Measurements from ENCODE around the gene CNTLN.
"Not testable (repeated sequence)": the region's sequence is repeated elsewhere in the genome, so short reads cannot be mapped to it uniquely, and the experiment has no call there.

CNTLN gene

DNA sequence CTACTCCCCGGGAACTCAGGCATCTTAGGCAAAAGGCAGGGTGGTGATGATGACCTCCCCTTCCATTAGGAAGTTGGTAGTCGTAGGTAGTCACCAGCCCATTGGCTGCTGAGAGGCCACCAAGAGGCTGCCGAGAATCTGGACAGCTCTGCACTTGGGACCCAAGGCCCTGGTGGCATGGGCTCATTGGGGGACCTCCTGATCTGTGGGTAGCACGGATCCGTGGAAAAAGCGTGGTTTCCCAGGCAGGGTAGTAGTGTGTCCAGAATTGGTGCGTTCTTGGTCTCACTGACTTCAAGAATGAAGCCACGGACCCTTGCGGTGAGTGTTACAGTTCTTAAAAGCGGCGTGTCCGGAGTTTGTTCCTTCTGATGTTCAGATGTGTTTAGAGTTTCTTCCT, 158.8 kb downstream of the CNTLN start:
- no peak for DNase-seq (ENCODE audit: low read depth)

DNA sequence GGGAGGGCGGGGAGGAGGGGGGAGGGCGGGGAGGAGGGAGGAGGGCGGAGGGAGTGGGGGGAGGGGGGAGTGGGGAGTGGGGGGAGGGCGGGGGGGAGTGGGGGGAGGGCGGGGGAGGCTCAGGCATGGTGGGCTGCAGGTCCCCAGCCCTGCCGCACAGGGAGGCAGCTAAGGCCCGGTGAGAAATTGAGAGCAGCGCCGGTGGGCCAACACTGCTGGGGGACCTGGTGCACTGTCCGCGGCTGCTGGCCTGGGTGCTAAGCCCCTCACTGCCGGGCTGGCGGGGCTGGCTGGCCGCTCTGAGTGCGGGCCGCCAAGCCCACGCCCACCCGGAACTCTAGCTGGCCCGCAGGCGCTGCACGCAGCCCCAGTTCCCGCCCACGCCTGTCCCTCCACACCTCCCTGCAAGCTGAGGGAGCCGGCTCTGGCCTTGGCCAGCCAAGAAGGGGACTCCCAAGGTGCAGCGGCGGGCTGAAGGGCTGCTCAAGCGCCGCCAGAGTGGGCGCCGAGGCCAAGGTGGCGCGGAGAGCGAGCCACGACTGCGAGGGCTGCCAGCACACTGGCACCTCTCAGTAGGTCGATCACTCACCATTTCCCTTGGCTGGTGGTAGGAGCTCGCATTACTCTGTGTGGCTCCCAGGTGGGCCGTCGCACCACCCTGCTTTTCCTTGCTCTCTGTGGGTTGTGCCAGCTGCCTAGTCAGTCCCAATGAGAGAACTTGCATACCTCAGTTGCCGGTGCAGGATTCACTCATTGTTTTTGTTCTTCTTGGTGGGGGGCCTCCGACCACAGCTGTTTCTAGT, 160.2 kb downstream of the CNTLN start:
- no peak for DNase-seq (ENCODE audit: low read depth)

- no peak for DNase-seq (ENCODE audit: low read depth)
These were observed 180.5 kb downstream of the CNTLN start for GRCh38 chr9:17315341-17315740.

GRCh38 chr9:17318821-17319320, 184.0 kb downstream of the CNTLN start:
- no peak for DNase-seq (ENCODE audit: low read depth)

DNA sequence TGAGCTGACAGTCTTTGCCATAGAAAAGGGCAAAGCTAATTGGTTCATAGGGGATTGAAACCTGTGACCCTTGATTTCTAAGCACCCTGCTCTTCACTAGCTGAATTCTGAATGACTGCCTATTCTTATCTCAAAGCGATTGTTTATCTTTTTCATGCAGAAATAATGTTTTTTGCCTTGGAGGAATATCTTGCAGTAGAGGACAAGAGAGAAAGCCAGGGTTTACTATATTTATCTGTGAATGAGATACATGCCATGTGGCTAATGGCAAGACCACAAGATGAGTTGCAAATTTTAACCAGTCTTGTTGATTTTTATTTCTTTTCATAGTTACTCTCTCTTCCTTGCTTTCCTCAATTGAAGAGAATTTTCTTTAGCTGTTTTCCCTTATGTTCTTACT, 185.0 kb downstream of the CNTLN start:
- DNase-seq (ENCODE audit: low read depth): no peak

GRCh38 chr9:17322882-17323864, 188.3 kb downstream of the CNTLN start:
- no peak for DNase-seq (ENCODE audit: low read depth)

DNA sequence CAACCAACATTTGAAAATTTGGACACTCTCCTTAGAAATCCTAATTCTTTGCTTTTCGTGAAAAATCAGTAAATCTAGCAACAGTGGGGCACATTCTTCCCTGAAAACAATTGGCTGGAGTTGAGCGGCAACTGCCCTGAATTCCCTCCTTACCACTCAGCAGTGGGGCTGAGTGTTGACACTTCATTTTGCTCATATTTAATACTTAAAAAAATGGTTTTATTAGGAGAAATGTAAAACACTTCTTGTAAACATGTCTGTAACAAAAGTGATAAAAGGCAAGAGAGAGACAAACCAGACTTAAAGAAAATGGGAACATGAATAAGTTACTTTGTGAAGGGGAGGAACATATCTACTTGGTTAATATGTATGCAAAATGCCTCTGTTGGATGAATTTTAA, 193.5 kb downstream of the CNTLN start:
- DNase-seq (ENCODE audit: low read depth): no peak

GRCh38 chr9:17330097-17330496, 195.3 kb downstream of the CNTLN start:
- no peak for DNase-seq (ENCODE audit: low read depth)

- DNase-seq (ENCODE audit: low read depth): no peak
These were observed 197.3 kb downstream of the CNTLN start for GRCh38 chr9:17332115-17332514.

DNA sequence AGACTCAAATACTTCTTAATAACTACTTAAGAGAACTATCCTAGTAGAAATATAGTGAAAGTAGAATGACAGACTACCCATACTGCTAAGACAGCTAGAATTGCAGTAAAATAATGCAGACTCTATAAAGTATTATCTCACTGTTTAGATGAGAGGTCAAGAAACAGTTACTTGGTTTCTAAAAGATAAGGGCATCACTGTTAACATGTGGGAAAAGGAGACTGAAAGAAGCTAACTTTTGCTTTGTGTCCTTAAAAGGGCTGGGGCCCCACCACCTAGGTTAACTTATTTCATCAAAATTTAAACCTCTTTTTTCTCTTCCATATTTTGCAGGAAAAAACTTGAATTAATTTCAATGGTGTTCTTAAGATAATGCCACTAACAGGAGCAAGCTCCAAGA, 204.3 kb downstream of the CNTLN start:
- DNase-seq (ENCODE audit: low read depth): no peak

- DNase-seq (ENCODE audit: low read depth): no peak
These were observed 207.9 kb downstream of the CNTLN start for GRCh38 chr9:17342696-17343095.

- DNase-seq (ENCODE audit: low read depth): peak; percentile 2
These were observed 215.0 kb downstream of the CNTLN start for GRCh38 chr9:17349831-17350230.

DNA sequence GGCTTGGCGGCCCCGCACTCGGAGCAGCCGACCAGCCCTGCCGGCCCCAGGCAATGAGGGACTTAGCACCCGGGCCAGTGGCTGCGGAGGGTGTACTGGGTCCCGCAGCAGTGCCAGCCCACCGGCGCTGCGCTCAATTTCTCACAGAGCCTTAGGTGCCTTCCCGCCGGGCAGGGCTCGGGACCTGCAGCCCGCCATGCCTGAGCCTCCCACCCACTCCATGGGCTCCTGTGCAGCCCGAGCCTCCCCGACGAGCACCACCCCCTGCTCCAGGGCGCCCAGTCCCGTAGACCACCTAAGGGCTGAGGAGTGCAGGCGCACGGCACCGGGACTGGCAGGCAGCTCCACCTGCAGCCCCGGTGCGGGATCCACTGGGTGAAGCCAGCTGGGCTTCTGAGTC, 219.2 kb downstream of the CNTLN start:
- DNase-seq (ENCODE audit: low read depth): not testable (repeated sequence)

DNA sequence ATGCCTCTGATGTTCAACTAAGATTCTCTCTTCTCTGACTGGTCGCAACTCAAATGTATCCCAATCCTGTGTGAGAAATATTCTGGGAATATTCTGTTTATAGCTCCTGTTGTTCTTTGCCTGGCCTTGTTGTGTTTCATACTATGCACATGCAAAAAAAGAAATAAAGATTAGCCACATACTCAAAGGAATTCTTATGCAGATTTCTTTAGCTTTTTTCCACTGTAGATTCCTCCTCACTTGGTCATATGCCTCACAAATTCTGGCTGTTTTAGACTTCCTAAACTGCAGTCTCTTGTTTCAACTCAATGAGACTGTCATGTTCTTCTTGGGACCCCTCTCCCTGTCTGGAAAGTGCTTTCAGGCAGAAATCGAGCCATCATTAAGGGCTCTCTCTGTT, 226.5 kb downstream of the CNTLN start:
- DNase-seq (ENCODE audit: low read depth): no peak

- DNase-seq (ENCODE audit: low read depth): no peak
These were observed 232.2 kb downstream of the CNTLN start for GRCh38 chr9:17367035-17367434.

DNA sequence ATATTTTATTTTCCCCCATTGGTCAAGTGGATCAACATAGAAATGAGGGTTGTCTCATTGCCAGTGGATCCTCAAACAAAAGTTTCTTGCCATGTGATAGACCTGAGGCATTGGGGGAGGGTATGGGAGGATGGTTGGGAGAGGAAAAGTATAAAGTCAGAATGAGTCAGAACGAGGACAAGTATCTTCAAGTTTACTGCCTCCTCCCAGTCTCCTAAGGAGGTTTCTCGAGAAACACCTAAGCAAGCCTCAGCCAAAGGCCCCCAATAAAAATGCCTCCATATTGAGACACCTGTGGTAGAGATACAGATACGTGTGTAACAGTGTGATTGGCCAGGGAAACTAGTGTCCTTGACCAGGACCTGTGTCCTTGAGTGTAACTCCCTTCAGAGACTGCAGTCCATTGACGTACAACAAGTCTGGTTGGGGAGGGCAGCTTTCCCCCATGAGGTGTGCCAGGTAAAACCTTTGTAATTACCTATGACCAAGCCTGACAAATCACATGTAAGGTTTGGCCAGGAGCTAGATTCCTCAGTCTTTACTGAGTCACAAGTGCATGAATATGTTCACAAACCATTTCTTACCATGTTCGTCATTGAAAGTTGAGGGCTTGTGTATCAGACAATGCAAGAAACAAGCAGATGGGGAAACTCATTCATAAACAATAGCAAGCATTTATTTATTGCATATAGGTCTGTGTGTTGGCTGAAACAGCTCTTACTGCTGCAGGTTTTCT, 245.5 kb downstream of the CNTLN start:
- no peak for DNase-seq (ENCODE audit: low read depth)

DNA sequence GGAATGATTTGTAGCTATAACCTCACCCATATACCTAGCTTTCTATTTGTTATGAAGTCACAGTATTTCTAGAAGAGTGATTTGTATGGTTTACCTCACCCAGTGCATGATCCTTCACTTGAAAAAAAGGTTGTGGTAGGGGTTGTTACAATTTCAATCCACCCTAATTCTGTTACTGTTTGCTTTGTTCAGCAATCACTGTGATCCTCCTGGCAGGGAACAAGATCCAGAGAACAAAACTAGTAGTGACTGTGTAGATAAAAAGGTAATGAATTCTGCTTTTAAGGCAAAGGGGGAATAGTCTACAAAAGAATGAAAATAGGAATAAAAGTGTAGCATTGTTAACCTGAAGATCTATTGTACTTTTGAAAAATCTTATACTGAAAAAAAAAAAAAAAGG, 252.7 kb downstream of the CNTLN start:
- no peak for DNase-seq (ENCODE audit: low read depth)

GRCh38 chr9:17389026-17389425, 254.2 kb downstream of the CNTLN start:
- DNase-seq (ENCODE audit: low read depth): no peak

GRCh38 chr9:17394881-17395510, 260.2 kb downstream of the CNTLN start:
- no peak for DNase-seq (ENCODE audit: low read depth)

DNA sequence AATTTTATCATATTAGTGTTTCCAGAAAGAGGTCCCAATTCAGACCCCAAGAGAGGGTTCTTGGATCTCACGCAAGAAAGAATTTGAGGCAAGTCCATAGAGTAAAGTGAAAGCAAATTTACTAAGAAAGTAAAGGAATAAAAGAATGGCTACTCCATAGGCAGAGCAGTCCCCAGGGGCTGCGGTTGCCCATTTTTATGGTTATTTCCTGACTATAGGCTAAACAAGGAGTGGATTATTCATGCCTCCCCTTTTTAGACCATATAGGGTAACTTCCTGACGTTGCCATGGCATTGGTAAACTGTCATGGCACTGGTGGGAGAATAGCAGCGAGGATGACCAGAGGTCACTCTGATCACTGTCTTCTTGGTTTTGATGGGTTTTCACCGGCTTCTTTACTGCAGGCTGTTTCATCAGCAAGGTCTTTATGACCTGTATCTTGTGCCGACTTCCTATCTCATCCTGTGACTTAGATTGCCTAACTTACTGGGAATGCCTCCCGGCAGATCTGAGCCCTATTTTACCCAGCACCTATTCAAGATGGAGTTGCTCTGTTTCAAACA, 262.4 kb downstream of the CNTLN start:
- DNase-seq (ENCODE audit: low read depth): not testable (repeated sequence)

DNA sequence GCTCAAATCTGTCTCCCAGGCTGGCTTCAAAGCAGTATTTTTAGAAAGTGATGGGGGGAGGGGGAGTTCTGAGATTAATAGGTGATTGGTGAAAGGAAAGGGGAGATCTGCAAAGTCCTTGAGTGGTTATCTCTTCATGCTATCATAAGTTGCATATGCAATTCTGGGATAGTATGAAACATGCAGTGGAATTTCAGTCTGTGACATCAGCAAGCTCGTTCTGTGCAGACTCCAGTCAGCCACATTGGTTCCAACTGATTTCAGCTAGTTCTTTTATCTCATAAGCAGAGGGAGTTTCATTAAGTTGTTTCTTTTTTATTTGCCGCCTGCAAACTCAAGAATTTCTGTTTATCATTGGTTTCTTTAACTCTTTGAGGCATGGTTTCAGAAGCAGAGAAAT, 263.5 kb downstream of the CNTLN start:
- DNase-seq (ENCODE audit: low read depth): no peak

Measured in fibroblast of gingiva (primary cell).